Activated T-cell treated with anti-CD3 and anti-CD28 coated beads for 1 hour (primary cell): ENCODE results near the gene CNPY1.

Source experiments
- DNase-seq: peaks from one replicate; pipeline ENCODE4 v3.0.0-alpha.2; 2020; ENCODE audit warnings: low read depth

The CNPY1 gene

GRCh38 chr7:155488483-155489127, 57.8 kb downstream of the CNPY1 start:
- no peak for DNase-seq

- DNase-seq: no peak
Measured at GRCh38 chr7:155487509-155488482, 58.6 kb downstream of the CNPY1 start.

GRCh38 chr7:155486783-155487508, 59.4 kb downstream of the CNPY1 start:
- no peak for DNase-seq

GRCh38 chr7:155484483-155485399, 61.6 kb downstream of the CNPY1 start:
- DNase-seq: no peak

GRCh38 chr7:155483868-155484325, 62.5 kb downstream of the CNPY1 start:
- DNase-seq: no peak

- no peak for DNase-seq
Measured at GRCh38 chr7:155483245-155483644, 63.1 kb downstream of the CNPY1 start.

GRCh38 chr7:155482511-155483183, 63.7 kb downstream of the CNPY1 start:
- no peak for DNase-seq

- DNase-seq: no peak
Measured at GRCh38 chr7:155481764-155482163, 64.6 kb downstream of the CNPY1 start.

GRCh38 chr7:155477476-155477875, 68.9 kb downstream of the CNPY1 start:
- no peak for DNase-seq

- DNase-seq: no peak
Measured at GRCh38 chr7:155471718-155472117, 74.6 kb downstream of the CNPY1 start.

GRCh38 chr7:155470686-155471638, 75.4 kb downstream of the CNPY1 start:
- no peak for DNase-seq

GRCh38 chr7:155470186-155470487, 76.2 kb downstream of the CNPY1 start:
- no peak for DNase-seq

- DNase-seq: no peak
Measured at GRCh38 chr7:155469311-155470185, 76.8 kb downstream of the CNPY1 start.

GRCh38 chr7:155468785-155469148, 77.6 kb downstream of the CNPY1 start:
- no peak for DNase-seq

- DNase-seq: no peak
Measured at GRCh38 chr7:155467846-155468784, 78.2 kb downstream of the CNPY1 start.

GRCh38 chr7:155466814-155467733, 79.3 kb downstream of the CNPY1 start:
- DNase-seq: no peak
